Glutamatergic neuron (in vitro differentiated cells): ENCODE data around the gene CALN1. TPM values are rescaled to one million over a fixed set of nuclear protein-coding genes. Genes with fewer than 3 reads are reported as not detected.

Experiments used
- DNase-seq: peaks from one replicate; pipeline ENCODE4 v3.0.0; 2022
- H3K27ac Mint-ChIP-seq: one replicate; pipeline ENCODE4 v1.8.0; 2020; ENCODE audit warnings: mild to moderate bottlenecking, mixed read lengths, inconsistent platforms; ENCODE audit not compliant: unreplicated experiment
- H3K27me3 Mint-ChIP-seq: one replicate; pipeline ENCODE4 v1.8.0; 2020; ENCODE audit warnings: mild to moderate bottlenecking, moderate library complexity, mixed read lengths, inconsistent platforms; ENCODE audit not compliant: unreplicated experiment
- H3K36me3 Mint-ChIP-seq: one replicate; pipeline ENCODE4 v1.8.0; 2020; ENCODE audit warnings: mild to moderate bottlenecking, mixed read lengths, inconsistent platforms; ENCODE audit not compliant: unreplicated experiment
- H3K4me1 Mint-ChIP-seq: one replicate; pipeline ENCODE4 v1.8.0; 2020; ENCODE audit warnings: mild to moderate bottlenecking, low read depth, mixed read lengths, inconsistent platforms; ENCODE audit not compliant: unreplicated experiment
- H3K4me3 Mint-ChIP-seq: one replicate; pipeline ENCODE4 v1.8.0; 2020; ENCODE audit warnings: mild to moderate bottlenecking, mixed read lengths, inconsistent platforms; ENCODE audit not compliant: unreplicated experiment
- H3K9me3 Mint-ChIP-seq: one replicate; pipeline ENCODE4 v1.8.0; 2020; ENCODE audit warnings: mild to moderate bottlenecking, moderate library complexity, mixed read lengths, inconsistent platforms; ENCODE audit not compliant: unreplicated experiment
- CTCF ChIP-seq: fragments of 200-600 bp; sonication (generic); IDR thresholded peaks from one replicate; pipeline ENCODE4 v1.5.0; 2021; ENCODE audit not compliant: partially characterized antibody, unreplicated experiment
- total RNA-seq: library from RNA; stranded (reverse); fragmentation: NEBNext Ultra II Directional; extraction: Animal tissue kit (Norgen Biotek cat#: 25700); gene quantifications from one replicate; pipeline ENCODE4 v1.2.1, GENCODE V29; 2021; ENCODE audit not compliant: unreplicated experiment

CALN1 gene
- total RNA-seq, 1 donor from 2014 or later: 3.5 TPM

- DNase-seq: peak; percentile 28
- Mint-ChIP-seq H3K4me1 (no peaks in the 10 kb centered on the region), H3K27me3 (peaks cover 17% of the 10 kb centered on the region), H3K9me3 (peaks cover 5% of the 10 kb centered on the region), H3K36me3 (peaks cover 20% of the 10 kb centered on the region), H3K27ac (no peak overlapping the region), H3K4me3 (peak overlapping the region; percentile 85)
- no peak for TF ChIP-seq CTCF
Measured at GRCh38 chr7:72337390-72338167, 74.6 kb downstream of the CALN1 start.

- peaks cover 17% of the 10 kb centered on the region for H3K27me3 Mint-ChIP-seq
- TF ChIP-seq CTCF: no peak
- H3K9me3 Mint-ChIP-seq: peaks cover 5% of the 10 kb centered on the region
- H3K4me1 Mint-ChIP-seq: no peaks in the 10 kb centered on the region
- H3K36me3 Mint-ChIP-seq: peaks cover 22% of the 10 kb centered on the region
- H3K4me3 Mint-ChIP-seq: peak overlapping the region; percentile 85
- DNase-seq: peak; percentile 64
- H3K27ac Mint-ChIP-seq: no peak overlapping the region
Measured at GRCh38 chr7:72336632-72337389, 75.3 kb downstream of the CALN1 start.

GRCh38 chr7:72336382-72336631 lies 75.8 kb downstream of the CALN1 start:
- peaks cover 17% of the 10 kb centered on the region for H3K36me3 Mint-ChIP-seq
- no peak for DNase-seq
- TF ChIP-seq CTCF: no peak
- H3K4me1 Mint-ChIP-seq: no peaks in the 10 kb centered on the region
- H3K27me3 Mint-ChIP-seq: peaks cover 17% of the 10 kb centered on the region
- H3K27ac Mint-ChIP-seq: no peak overlapping the region
- H3K9me3 Mint-ChIP-seq: peaks cover 5% of the 10 kb centered on the region
- H3K4me3 Mint-ChIP-seq: peak overlapping the region; percentile 69

- peak overlapping the region; percentile 72 for H3K4me3 Mint-ChIP-seq
- H3K36me3 Mint-ChIP-seq: peaks cover 15% of the 10 kb centered on the region
Measured at GRCh38 chr7:72335561-72336381, 76.4 kb downstream of the CALN1 start.

More at GRCh38 chr7:72335561-72336381, 76.4 kb downstream of the CALN1 start:
- Mint-ChIP-seq H3K4me1 (no peaks in the 10 kb centered on the region), H3K27ac (no peak overlapping the region), H3K27me3 (peaks cover 17% of the 10 kb centered on the region), H3K9me3 (peaks cover 5% of the 10 kb centered on the region)
- no peak for TF ChIP-seq CTCF
- DNase-seq: peak; percentile 49
